DOHH2 (cell line): Measurements from ENCODE around the gene STYX.
A peak's percentile ranks its signal among the peaks of the same experiment; 100 is the strongest.

Experiments
- H3F3A ChIP-seq: fragments of 200-600 bp; sonication (generic), shearing (Covaris generic); 2 replicates; pipeline ENCODE4 v1.6.0; 2016; ENCODE audit warnings: antibody characterized with exemption, mild to moderate bottlenecking; ENCODE audit not compliant: control insufficient read depth, insufficient read depth
- H3K27ac ChIP-seq: fragments of 200-600 bp; sonication (generic); 2 replicates; pipeline ENCODE4 v1.5.1; 2014; ENCODE audit warnings: low read depth, mild to moderate bottlenecking, low read length, moderate library complexity
- H3K27me3 ChIP-seq: fragments of 200-600 bp; sonication (generic); 2 replicates; pipeline ENCODE4 v1.6.1; 2014; ENCODE audit warnings: mild to moderate bottlenecking, low read length, mixed read lengths; ENCODE audit not compliant: control insufficient read depth
- H3K36me3 ChIP-seq: fragments of 200-600 bp; sonication (generic); 2 replicates; pipeline ENCODE4 v1.6.1; 2014; ENCODE audit warnings: mild to moderate bottlenecking, low read length, moderate library complexity, mixed read lengths; ENCODE audit not compliant: control insufficient read depth
- H3K4me1 ChIP-seq: fragments of 200-600 bp; sonication (generic); 2 replicates; pipeline ENCODE4 v1.6.1; 2014; ENCODE audit warnings: mild to moderate bottlenecking, low read length, mixed read lengths; ENCODE audit not compliant: control insufficient read depth
- H3K4me2 ChIP-seq: fragments of 200-600 bp; sonication (generic); 2 replicates; pipeline ENCODE4 v1.6.0; 2014; ENCODE audit warnings: mild to moderate bottlenecking, low read length, moderate library complexity
- H3K4me3 ChIP-seq: fragments of 200-600 bp; sonication (generic); 2 replicates; pipeline ENCODE4 v1.5.1; 2014; ENCODE audit warnings: mild to moderate bottlenecking, low read length, mixed read lengths
- H3K79me2 ChIP-seq: fragments of 200-600 bp; sonication (generic); 2 replicates; pipeline ENCODE4 v1.6.1; 2014; ENCODE audit warnings: mild to moderate bottlenecking, low read length, mixed read lengths; ENCODE audit not compliant: control insufficient read depth
- H3K9me2 ChIP-seq: fragments of 200-600 bp; sonication (generic); replicated peaks from 2 replicates; pipeline ENCODE4 v1.6.1; 2014; ENCODE audit warnings: mild to moderate bottlenecking, low read length, mixed read lengths; ENCODE audit not compliant: control insufficient read depth
- H3K9me3 ChIP-seq: fragments of 200-600 bp; sonication (generic); 2 replicates; pipeline ENCODE4 v1.6.1; 2014; ENCODE audit warnings: antibody characterized with exemption, low read length, mixed read lengths; ENCODE audit not compliant: control insufficient read depth, insufficient read depth
- H4K20me1 ChIP-seq: fragments of 200-600 bp; sonication (generic); 2 replicates; pipeline ENCODE4 v1.6.0; 2014; ENCODE audit warnings: low read depth, mild to moderate bottlenecking, antibody characterized with exemption, low read length, moderate library complexity; ENCODE audit not compliant: control insufficient read depth, insufficient read depth
- CTCF ChIP-seq: fragments of 200-600 bp; sonication (generic); IDR thresholded peaks from one replicate; pipeline ENCODE4 v1.5.1; 2014; ENCODE audit warnings: antibody characterized with exemption, mild to moderate bottlenecking, low read depth, low read length; ENCODE audit not compliant: poor library complexity, severe bottlenecking
- EZH2phosphoT487 ChIP-seq: fragments of 200-600 bp; sonication (generic); IDR thresholded peaks from 2 replicates; pipeline ENCODE4 v1.6.1; 2017; ENCODE audit warnings: borderline replicate concordance, mild to moderate bottlenecking, antibody characterized with exemption, low read length, moderate library complexity, mixed read lengths

Gene STYX

GRCh38 chr14:52711666-52712065, 18.3 kb upstream of the STYX start:
- H3K4me3 ChIP-seq = no peak overlapping the region
- H3K27me3 ChIP-seq = no peaks in the 10 kb centered on the region
- no peaks in the 10 kb centered on the region for H3K9me3 ChIP-seq
- H4K20me1 ChIP-seq = no peaks in the 10 kb centered on the region
- peaks cover 49% of the 10 kb centered on the region for H3K79me2 ChIP-seq
- TF ChIP-seq CTCF (no peak), EZH2phosphoT487 (no peak)
- no peaks in the 10 kb centered on the region for H3K9me2 ChIP-seq
- H3K36me3 ChIP-seq = peaks cover 92% of the 10 kb centered on the region
- H3K4me2 ChIP-seq = no peak overlapping the region
- H3K4me1 ChIP-seq = peaks cover 14% of the 10 kb centered on the region
- H3K27ac ChIP-seq = no peak overlapping the region
- no peaks in the 10 kb centered on the region for H3F3A ChIP-seq

GRCh38 chr14:52716155-52716554, 13.8 kb upstream of the STYX start:
- Histone ChIP-seq H3K4me2 (no peak overlapping the region), H3K79me2 (peaks cover 5% of the 10 kb centered on the region), H3K4me3 (no peak overlapping the region), H3K9me2 (no peaks in the 10 kb centered on the region), H3K36me3 (peaks cover 92% of the 10 kb centered on the region), H3K9me3 (no peaks in the 10 kb centered on the region), H3F3A (no peaks in the 10 kb centered on the region), H4K20me1 (no peaks in the 10 kb centered on the region), H3K4me1 (peaks cover under 1% of the 10 kb centered on the region; the same call in 1 of the 2 replicates), H3K27me3 (no peaks in the 10 kb centered on the region), H3K27ac (no peak overlapping the region)
- TF ChIP-seq CTCF (no peak), EZH2phosphoT487 (no peak)

- H3K27ac ChIP-seq = peak overlapping the region; percentile 18; the same call in 1 of the 2 replicates
- peaks cover 83% of the 10 kb centered on the region for H3K36me3 ChIP-seq
Observed at GRCh38 chr14:52723514-52724359, 6.2 kb upstream of the STYX start.

More at GRCh38 chr14:52723514-52724359, 6.2 kb upstream of the STYX start:
- H3F3A ChIP-seq = peaks cover 14% of the 10 kb centered on the region
- peaks cover 16% of the 10 kb centered on the region for H3K79me2 ChIP-seq
- 0 out of 2 replicates have a peak, but pooled peaks cover 3% of the 10 kb centered on the region for H4K20me1 ChIP-seq
- H3K4me1 ChIP-seq = peaks cover 34% of the 10 kb centered on the region
- no peaks in the 10 kb centered on the region for H3K9me2 ChIP-seq
- no peaks in the 10 kb centered on the region for H3K9me3 ChIP-seq
- H3K27me3 ChIP-seq = no peaks in the 10 kb centered on the region
- peak overlapping the region; percentile 38 for H3K4me3 ChIP-seq
- TF ChIP-seq CTCF (no peak), EZH2phosphoT487 (no peak)
- peak overlapping the region; percentile 59 for H3K4me2 ChIP-seq
